Prostate gland (tissue), 2 donors: ENCODE measurements around the gene PADI1.

Experiments
- CTCF ChIP-seq, 4 experiments: fragments of 200-600 bp in 2 of 4; fragments of 450-650 bp in 2 of 4; sonication (generic) in 2 of 4; IDR thresholded peaks; 1 replicate in 3 of 4; 2 replicates in 1 of 4; pipeline ENCODE4 v1.5.1; 2016 to 2019; ENCODE audit warnings: antibody characterized with exemption in 4 of 4, mild to moderate bottlenecking in 2 of 4, moderate library complexity in 2 of 4
- POLR2A ChIP-seq: fragments of 450-650 bp; IDR thresholded peaks from one replicate; pipeline ENCODE4 v1.6.1; 2016; ENCODE audit warnings: antibody characterized with exemption, mild to moderate bottlenecking
- POLR2AphosphoS5 ChIP-seq: sonication (generic); formaldehyde crosslinking; IDR thresholded peaks from one replicate; pipeline ENCODE4 v1.6.1; 2017; ENCODE audit warnings: antibody characterized with exemption

DNA sequence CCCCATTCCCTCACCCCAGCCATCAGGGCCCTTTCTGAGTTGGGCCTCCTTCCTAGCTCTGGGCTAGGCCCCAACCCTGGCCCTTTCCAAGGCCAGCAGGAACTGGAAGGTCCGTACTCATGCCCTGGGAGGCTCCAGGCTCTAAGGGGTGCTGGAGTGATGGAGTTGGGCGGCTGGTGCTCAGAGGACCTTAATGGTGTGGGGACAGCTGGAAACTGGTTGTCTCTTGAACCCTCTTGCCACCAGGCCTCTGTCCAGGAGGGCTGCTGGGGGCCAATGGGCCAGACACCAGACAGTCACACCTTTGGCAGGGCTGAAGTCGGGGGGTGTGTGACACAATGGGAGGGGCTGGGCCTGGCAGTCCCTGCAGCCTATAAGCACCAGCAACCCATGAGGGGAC is 9.2 kb upstream of the PADI1 start:
- TF ChIP-seq CTCF (IDR thresholded peaks at IDR 0.05) (no peak), POLR2A (no peak), POLR2AphosphoS5 (no peak)
